Measurements from ENCODE around the gene MAGT1. TPM values are rescaled to one million over a fixed set of nuclear protein-coding genes. Genes with fewer than 3 reads are reported as not detected.

The MAGT1 gene
- total and polyA plus RNA-seq, 2 of the 4 experiments (the other 2 are of a cell fraction): 27.3 to 74.7 TPM

GRCh38 chrX:77924320-77924859 is 29.2 kb upstream of the MAGT1 start:
- Histone ChIP-seq H3K18ac (ENCODE audit: low read depth, low read length) (no peak overlapping the region), H2BK120ac (ENCODE audit: low read depth, low read length) (no peak overlapping the region), H3K4me1 (ENCODE audit: control insufficient read depth, insufficient read depth, low read length) (no peaks in the 10 kb centered on the region), H4K5ac (ENCODE audit: low read depth, low read length) (no peak overlapping the region), H2AFZ (replicated peaks; ENCODE audit: low read length, poor library complexity) (no peak overlapping the region), H3K9me1 (ENCODE audit: insufficient read depth, low read length) (no peaks in the 10 kb centered on the region), H3K23ac (ENCODE audit: low read depth, low read length) (no peak overlapping the region), H3K9ac (ENCODE audit: low read depth, low read length) (no peak overlapping the region), H2BK20ac (ENCODE audit: low read depth, low read length) (no peak overlapping the region), H2AK5ac (ENCODE audit: low read depth, low read length) (no peak overlapping the region), H4K91ac (ENCODE audit: insufficient read depth, low read depth, low read length) (no peak overlapping the region), H3K14ac (replicated peaks; ENCODE audit: low read depth, low read length) (no peak overlapping the region), H3K27ac (ENCODE audit: insufficient read depth, low read length) (no peak overlapping the region), H4K20me1 (ENCODE audit: insufficient read depth, low read length) (no peaks in the 10 kb centered on the region), H3K36me3 (ENCODE audit: control insufficient read depth, insufficient read depth, low read length) (no peaks in the 10 kb centered on the region), H3K56ac (ENCODE audit: extremely low read depth, insufficient read depth, low read length) (no peak overlapping the region), H3K4me2 (ENCODE audit: low read depth, low read length) (no peak overlapping the region), H2AK9ac (replicated peaks; ENCODE audit: low read depth, low read length, poor library complexity) (no peak overlapping the region), H2BK5ac (ENCODE audit: low read depth, low read length, poor library complexity, severe bottlenecking) (no peak overlapping the region), H3K9me3 (ENCODE audit: control insufficient read depth, insufficient read depth, low read length) (no peaks in the 10 kb centered on the region), H3K4ac (ENCODE audit: low read depth, low read length) (no peak overlapping the region), H3K79me1 (ENCODE audit: low read depth in 1 of 2, low read length in 2 of 2) (peaks cover 0 to 4% of the 10 kb centered on the region in 2 experiments; a peak in 2 of 4 replicates), H3K27me3 (ENCODE audit: control insufficient read depth, insufficient read depth, low read length) (no peaks in the 10 kb centered on the region), H4K8ac (ENCODE audit: low read depth in 2 of 2, low read length in 2 of 2) (no peak overlapping the region), H2BK15ac (ENCODE audit: low read depth, low read length) (no peak overlapping the region), H3K4me3 (ENCODE audit: insufficient read depth, low read depth, low read length) (no peak overlapping the region)
- in situ Hi-C loops (cut with MboI; ENCODE audit: low sequenced_read_pairs) (no loop called here), dilution Hi-C loops (cut with HindIII; ENCODE audit: low sequenced_read_pairs, unreplicated experiment) (no loop called here), intact Hi-C loops (cut with micrococcal nuclease) (no loop called here)
- WGBS, 2 experiments (ENCODE audit: extremely low coverage in 2 of 2, insufficient read length in 1 of 2): 20% methylated on average over 1 of the region's 8 CpGs; no CpG with 5 or more reads in 1 of the 2 experiments
- DNase-seq (no peak), ATAC-seq (ENCODE audit: low read depth) (no peak)
- no TSS peak for BruUV-seq (replicated peaks)
- POLR2A ChIA-PET (ENCODE audit: unreplicated experiment): no interaction called here
- TF ChIP-seq RFX5 (IDR thresholded peaks at IDR 0.05; ENCODE audit: low read depth, low read length): no peak
- no peak for TF ChIP-seq BHLHE40 (IDR thresholded peaks at IDR 0.05; ENCODE audit: low read depth, low read length)
- no peak for TF ChIP-seq NFE2L2 (IDR thresholded peaks at IDR 0.05; ENCODE audit: low read depth, low read length)
- TF ChIP-seq CEBPB (IDR thresholded peaks at IDR 0.05; ENCODE audit: low read depth, low read length): no peak
- TF ChIP-seq, protein P1, sequence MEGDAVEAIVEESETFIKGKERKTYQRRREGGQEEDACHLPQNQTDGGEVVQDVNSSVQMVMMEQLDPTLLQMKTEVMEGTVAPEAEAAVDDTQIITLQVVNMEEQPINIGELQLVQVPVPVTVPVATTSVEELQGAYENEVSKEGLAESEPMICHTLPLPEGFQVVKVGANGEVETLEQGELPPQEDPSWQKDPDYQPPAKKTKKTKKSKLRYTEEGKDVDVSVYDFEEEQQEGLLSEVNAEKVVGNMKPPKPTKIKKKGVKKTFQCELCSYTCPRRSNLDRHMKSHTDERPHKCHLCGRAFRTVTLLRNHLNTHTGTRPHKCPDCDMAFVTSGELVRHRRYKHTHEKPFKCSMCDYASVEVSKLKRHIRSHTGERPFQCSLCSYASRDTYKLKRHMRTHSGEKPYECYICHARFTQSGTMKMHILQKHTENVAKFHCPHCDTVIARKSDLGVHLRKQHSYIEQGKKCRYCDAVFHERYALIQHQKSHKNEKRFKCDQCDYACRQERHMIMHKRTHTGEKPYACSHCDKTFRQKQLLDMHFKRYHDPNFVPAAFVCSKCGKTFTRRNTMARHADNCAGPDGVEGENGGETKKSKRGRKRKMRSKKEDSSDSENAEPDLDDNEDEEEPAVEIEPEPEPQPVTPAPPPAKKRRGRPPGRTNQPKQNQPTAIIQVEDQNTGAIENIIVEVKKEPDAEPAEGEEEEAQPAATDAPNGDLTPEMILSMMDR (conservative IDR thresholded peaks at IDR 0.05; ENCODE audit: low read depth, low read length): no peak
- TF ChIP-seq MXI1 (IDR thresholded peaks at IDR 0.05; ENCODE audit: borderline replicate concordance, low read depth, low read length): no peak
- TF ChIP-seq, protein P2, sequence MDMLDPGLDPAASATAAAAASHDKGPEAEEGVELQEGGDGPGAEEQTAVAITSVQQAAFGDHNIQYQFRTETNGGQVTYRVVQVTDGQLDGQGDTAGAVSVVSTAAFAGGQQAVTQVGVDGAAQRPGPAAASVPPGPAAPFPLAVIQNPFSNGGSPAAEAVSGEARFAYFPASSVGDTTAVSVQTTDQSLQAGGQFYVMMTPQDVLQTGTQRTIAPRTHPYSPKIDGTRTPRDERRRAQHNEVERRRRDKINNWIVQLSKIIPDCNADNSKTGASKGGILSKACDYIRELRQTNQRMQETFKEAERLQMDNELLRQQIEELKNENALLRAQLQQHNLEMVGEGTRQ (IDR thresholded peaks at IDR 0.05; ENCODE audit: low read depth, low read length): no peak
- no peak for TF ChIP-seq MAFK (IDR thresholded peaks at IDR 0.05; ENCODE audit: low read depth, low read length)
- TF ChIP-seq, protein P3, sequence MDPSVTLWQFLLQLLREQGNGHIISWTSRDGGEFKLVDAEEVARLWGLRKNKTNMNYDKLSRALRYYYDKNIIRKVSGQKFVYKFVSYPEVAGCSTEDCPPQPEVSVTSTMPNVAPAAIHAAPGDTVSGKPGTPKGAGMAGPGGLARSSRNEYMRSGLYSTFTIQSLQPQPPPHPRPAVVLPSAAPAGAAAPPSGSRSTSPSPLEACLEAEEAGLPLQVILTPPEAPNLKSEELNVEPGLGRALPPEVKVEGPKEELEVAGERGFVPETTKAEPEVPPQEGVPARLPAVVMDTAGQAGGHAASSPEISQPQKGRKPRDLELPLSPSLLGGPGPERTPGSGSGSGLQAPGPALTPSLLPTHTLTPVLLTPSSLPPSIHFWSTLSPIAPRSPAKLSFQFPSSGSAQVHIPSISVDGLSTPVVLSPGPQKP (IDR thresholded peaks at IDR 0.05; ENCODE audit: borderline replicate concordance, low read depth, low read length): no peak
- TF ChIP-seq MAZ (IDR thresholded peaks at IDR 0.05; ENCODE audit: borderline replicate concordance, low read depth, low read length): no peak
- CTCF ChIA-PET: no interaction called here

Measured in IMR-90 (cell line).